Activated T-helper 1 cell treated with anti-CD3 and anti-CD28 coated beads, Interleukin-12 subunit alpha, Interleukin-12 subunit beta, Interleukin-2, Interleukin-4 antibody, amounts not matched to agents 30 ng/mL and 10 ng/mL and 1 ng/mL, durations not matched to agents 14 hours and 24 hours and 36 hours (primary cell): ENCODE data around the gene SERPINA9. TPM values are rescaled to one million over a fixed set of nuclear protein-coding genes. Genes with fewer than 3 reads are reported as not detected.

Experiments used
- DNase-seq: peaks from one replicate; pipeline ENCODE4 v3.0.0; 2021; ENCODE audit warnings: low spot score
- H3K27ac Mint-ChIP-seq: one replicate; pipeline ENCODE4 v1.8.0; 2021; ENCODE audit warnings: mild to moderate bottlenecking, mixed read lengths
- H3K27me3 Mint-ChIP-seq: one replicate; pipeline ENCODE4 v1.8.0; 2022; ENCODE audit warnings: mild to moderate bottlenecking, moderate library complexity, mixed read lengths; ENCODE audit not compliant: insufficient read depth
- H3K36me3 Mint-ChIP-seq: one replicate; pipeline ENCODE4 v1.8.0; 2021; ENCODE audit warnings: low read depth, mixed read lengths
- H3K4me1 Mint-ChIP-seq: one replicate; pipeline ENCODE4 v1.8.0; 2021; ENCODE audit warnings: low read depth, mixed read lengths
- H3K4me3 Mint-ChIP-seq: one replicate; pipeline ENCODE4 v1.8.0; 2021; ENCODE audit warnings: mild to moderate bottlenecking, moderate library complexity, mixed read lengths
- H3K9me3 Mint-ChIP-seq: one replicate; pipeline ENCODE4 v1.8.0; 2021; ENCODE audit warnings: mixed read lengths
- intact Hi-C: fragments of 100-400 bp; cut with micrococcal nuclease; formaldehyde crosslinking; loops from one replicate; pipeline ENCODE4 v1.15.1; 2024
- total RNA-seq: library from RNA; stranded (reverse); gene quantifications from 2 replicates; pipeline ENCODE4 v1.2.3, GENCODE V29; 2022

Gene SERPINA9
- total RNA-seq, 1 donor from 2014 or later = not detected

GRCh38 chr14:94450722-94451090 lies 25.3 kb downstream of the SERPINA9 start:
- no peaks in the 10 kb centered on the region for H3K9me3 Mint-ChIP-seq
- no peak for DNase-seq
- peaks cover 28% of the 10 kb centered on the region for H3K27me3 Mint-ChIP-seq
- no peaks in the 10 kb centered on the region for H3K4me1 Mint-ChIP-seq
- no peaks in the 10 kb centered on the region for H3K36me3 Mint-ChIP-seq
- H3K27ac Mint-ChIP-seq = no peak overlapping the region
- intact Hi-C loops = no loop called here
- H3K4me3 Mint-ChIP-seq = no peak overlapping the region

DNA sequence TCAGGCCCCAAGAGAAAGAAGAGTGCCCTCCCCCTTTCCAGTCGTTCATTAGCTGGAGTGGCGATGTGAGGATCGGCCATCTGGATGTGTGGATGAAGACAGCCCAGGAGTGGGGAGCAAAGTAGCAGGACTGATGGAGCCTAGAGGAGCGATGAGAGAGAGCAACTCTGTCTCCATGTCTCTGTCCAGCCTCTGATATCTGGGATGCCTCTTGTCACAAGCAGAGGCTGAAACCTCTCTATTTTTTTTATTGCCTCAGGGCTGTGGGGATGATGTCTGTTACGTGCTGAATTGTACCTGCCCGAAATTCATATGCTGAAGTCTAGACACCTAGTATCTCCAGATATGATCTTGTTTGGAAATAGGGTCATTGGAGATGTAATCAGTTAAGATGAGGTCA lies 26.1 kb downstream of the SERPINA9 start:
- Mint-ChIP-seq H3K36me3 (no peaks in the 10 kb centered on the region), H3K4me1 (no peaks in the 10 kb centered on the region), H3K9me3 (no peaks in the 10 kb centered on the region), H3K27me3 (peaks cover 27% of the 10 kb centered on the region), H3K4me3 (no peak overlapping the region), H3K27ac (no peak overlapping the region)
- intact Hi-C loops = no loop called here
- DNase-seq = no peak

GRCh38 chr14:94448071-94448808 lies 27.8 kb downstream of the SERPINA9 start:
- Mint-ChIP-seq H3K9me3 (no peaks in the 10 kb centered on the region), H3K36me3 (no peaks in the 10 kb centered on the region), H3K27me3 (peaks cover 16% of the 10 kb centered on the region), H3K4me1 (no peaks in the 10 kb centered on the region), H3K4me3 (no peak overlapping the region), H3K27ac (no peak overlapping the region)
- intact Hi-C loops = no loop called here
- no peak for DNase-seq

- Mint-ChIP-seq H3K27me3 (peaks cover 18% of the 10 kb centered on the region), H3K9me3 (no peaks in the 10 kb centered on the region), H3K4me1 (no peaks in the 10 kb centered on the region), H3K27ac (no peak overlapping the region), H3K4me3 (no peak overlapping the region), H3K36me3 (no peaks in the 10 kb centered on the region)
- intact Hi-C loops = no loop called here
- DNase-seq = no peak
Measured at GRCh38 chr14:94447206-94447605, 28.8 kb downstream of the SERPINA9 start.

GRCh38 chr14:94446126-94446525 lies 29.9 kb downstream of the SERPINA9 start:
- Mint-ChIP-seq H3K27me3 (peaks cover 20% of the 10 kb centered on the region), H3K9me3 (no peaks in the 10 kb centered on the region), H3K36me3 (no peaks in the 10 kb centered on the region), H3K4me3 (no peak overlapping the region), H3K27ac (no peak overlapping the region), H3K4me1 (no peaks in the 10 kb centered on the region)
- no peak for DNase-seq
- intact Hi-C loops = no loop called here

DNA sequence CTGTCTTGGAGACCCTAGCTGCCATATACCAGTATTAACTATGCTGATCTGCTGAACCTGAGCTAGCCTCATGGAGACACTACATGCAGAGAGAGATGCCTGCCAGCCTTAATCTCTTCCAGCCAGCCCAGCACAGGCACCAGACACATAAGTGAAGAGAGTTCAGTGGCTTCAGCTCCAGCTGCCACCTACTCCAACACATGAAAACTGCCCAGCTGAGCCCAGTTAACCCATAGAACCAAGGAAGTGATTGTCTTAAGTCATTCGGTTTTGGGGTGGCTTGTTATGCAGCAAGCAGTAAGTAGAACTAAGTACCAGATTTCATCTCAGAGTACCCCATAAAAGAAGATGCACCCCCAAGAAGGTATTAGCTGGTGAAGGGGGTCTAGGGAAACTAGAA lies 31.0 kb downstream of the SERPINA9 start:
- H3K27me3 Mint-ChIP-seq = peaks cover 14% of the 10 kb centered on the region
- H3K4me3 Mint-ChIP-seq = no peak overlapping the region
- intact Hi-C loops = no loop called here
- H3K9me3 Mint-ChIP-seq = no peaks in the 10 kb centered on the region
- no peaks in the 10 kb centered on the region for H3K36me3 Mint-ChIP-seq
- H3K27ac Mint-ChIP-seq = no peak overlapping the region
- no peak for DNase-seq
- no peaks in the 10 kb centered on the region for H3K4me1 Mint-ChIP-seq

GRCh38 chr14:94441531-94442205 lies 34.3 kb downstream of the SERPINA9 start:
- intact Hi-C loops = no loop called here
- H3K36me3 Mint-ChIP-seq = no peaks in the 10 kb centered on the region
- H3K27ac Mint-ChIP-seq = no peak overlapping the region
- H3K4me3 Mint-ChIP-seq = no peak overlapping the region
- peaks cover 12% of the 10 kb centered on the region for H3K27me3 Mint-ChIP-seq
- no peaks in the 10 kb centered on the region for H3K9me3 Mint-ChIP-seq
- DNase-seq = no peak
- no peaks in the 10 kb centered on the region for H3K4me1 Mint-ChIP-seq

- Mint-ChIP-seq H3K4me1 (no peaks in the 10 kb centered on the region), H3K4me3 (no peak overlapping the region), H3K27me3 (peaks cover 12% of the 10 kb centered on the region), H3K27ac (no peak overlapping the region), H3K36me3 (no peaks in the 10 kb centered on the region), H3K9me3 (no peaks in the 10 kb centered on the region)
- DNase-seq = no peak
- intact Hi-C loops = no loop called here
Measured at GRCh38 chr14:94441130-94441529, 34.9 kb downstream of the SERPINA9 start.

GRCh38 chr14:94439453-94440057 lies 36.4 kb downstream of the SERPINA9 start:
- peaks cover 7% of the 10 kb centered on the region for H3K27me3 Mint-ChIP-seq
- no peaks in the 10 kb centered on the region for H3K36me3 Mint-ChIP-seq
- no peak overlapping the region for H3K4me3 Mint-ChIP-seq
- intact Hi-C loops = no loop called here
- no peaks in the 10 kb centered on the region for H3K4me1 Mint-ChIP-seq
- no peaks in the 10 kb centered on the region for H3K9me3 Mint-ChIP-seq
- no peak overlapping the region for H3K27ac Mint-ChIP-seq
- no peak for DNase-seq

GRCh38 chr14:94428610-94429009 lies 47.4 kb downstream of the SERPINA9 start:
- intact Hi-C loops = no loop called here
- Mint-ChIP-seq H3K4me3 (no peak overlapping the region), H3K4me1 (no peaks in the 10 kb centered on the region), H3K27ac (no peak overlapping the region), H3K27me3 (peaks cover 22% of the 10 kb centered on the region), H3K9me3 (peaks cover 3% of the 10 kb centered on the region), H3K36me3 (no peaks in the 10 kb centered on the region)
- DNase-seq = no peak

- no peak for DNase-seq
- intact Hi-C loops = no loop called here
- Mint-ChIP-seq H3K27me3 (peaks cover 20% of the 10 kb centered on the region), H3K4me1 (peaks cover 5% of the 10 kb centered on the region), H3K27ac (no peak overlapping the region), H3K4me3 (no peak overlapping the region), H3K36me3 (no peaks in the 10 kb centered on the region), H3K9me3 (peaks cover 3% of the 10 kb centered on the region)
Measured at GRCh38 chr14:94427016-94427613, 48.9 kb downstream of the SERPINA9 start.

DNA sequence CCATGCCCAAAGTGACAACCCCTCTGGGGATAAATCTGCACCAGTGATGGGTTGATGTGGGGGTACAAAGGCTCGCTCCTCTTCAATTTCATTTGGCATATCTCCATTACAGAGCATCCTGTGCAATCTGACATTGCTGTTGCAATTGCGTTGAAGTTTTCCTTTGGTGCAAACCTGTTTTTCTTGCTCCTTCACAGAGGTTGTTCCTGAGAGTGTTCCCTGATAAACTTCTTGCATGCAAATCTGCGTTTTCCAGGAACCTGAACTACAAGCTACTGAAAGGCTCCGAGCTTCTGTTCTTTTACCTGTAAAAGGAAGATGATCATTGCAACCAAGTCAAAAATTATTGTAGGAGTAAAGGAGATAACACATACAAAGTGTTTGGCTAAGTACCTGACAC lies 49.5 kb downstream of the SERPINA9 start:
- H3K36me3 Mint-ChIP-seq = no peaks in the 10 kb centered on the region
- peaks cover 20% of the 10 kb centered on the region for H3K27me3 Mint-ChIP-seq
- peaks cover 3% of the 10 kb centered on the region for H3K9me3 Mint-ChIP-seq
- H3K27ac Mint-ChIP-seq = no peak overlapping the region
- DNase-seq = no peak
- H3K4me1 Mint-ChIP-seq = peaks cover 5% of the 10 kb centered on the region
- intact Hi-C loops = no loop called here
- H3K4me3 Mint-ChIP-seq = no peak overlapping the region

- Mint-ChIP-seq H3K4me3 (no peak overlapping the region), H3K27ac (no peak overlapping the region), H3K36me3 (no peaks in the 10 kb centered on the region), H3K9me3 (peaks cover 4% of the 10 kb centered on the region), H3K4me1 (peaks cover 5% of the 10 kb centered on the region), H3K27me3 (peaks cover 20% of the 10 kb centered on the region)
- intact Hi-C loops = no loop called here
- DNase-seq = no peak
Measured at GRCh38 chr14:94424371-94424770, 51.6 kb downstream of the SERPINA9 start.
